ENCODE results near the gene ZNF416. TPM values are rescaled to one million over a fixed set of nuclear protein-coding genes. Genes with fewer than 3 reads are reported as not detected.

ZNF416 gene
- total RNA-seq, result 3.9 and 4.3 TPM in 2 replicates

DNA sequence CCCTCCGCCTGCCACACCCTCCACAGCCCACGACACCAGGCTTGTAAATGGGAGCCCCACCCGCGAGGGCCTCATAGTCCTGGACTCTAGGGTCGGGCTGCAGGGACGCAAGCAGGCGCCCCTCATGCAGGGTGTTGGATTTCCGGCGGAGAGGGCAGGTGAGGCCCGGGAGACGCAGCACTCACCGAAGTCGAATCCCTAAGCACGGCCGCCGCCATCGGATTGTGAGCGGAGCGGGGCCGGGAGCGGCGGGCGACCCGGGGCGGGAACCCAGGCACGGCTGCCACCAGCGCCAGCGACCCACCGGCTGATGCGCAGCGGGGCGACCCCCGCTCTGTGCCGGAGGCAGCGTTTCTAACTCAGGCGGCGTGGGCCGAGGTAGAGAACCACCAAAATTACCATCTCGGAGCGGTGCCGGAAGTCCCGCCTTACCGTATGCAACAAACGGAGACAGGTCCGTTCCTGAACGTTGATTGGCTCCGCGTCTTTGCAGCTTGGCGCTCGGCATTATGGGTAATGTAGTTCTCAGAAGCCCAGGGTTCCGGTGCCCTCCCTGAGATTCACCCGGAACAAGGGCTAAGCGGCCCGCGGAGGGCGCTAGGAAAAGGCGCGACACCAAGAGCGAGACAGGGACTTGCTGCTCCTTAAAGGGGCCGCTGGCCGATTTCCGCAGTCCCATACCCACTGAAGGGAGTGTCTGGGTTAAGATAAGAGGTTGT lies at the start of gene ZNF416:
Gene ZNF416 (minus strand): TSS at position 425 of the 719 bp plus-strand sequence. CDS start 207 bp downstream, at position 218.

DNA sequence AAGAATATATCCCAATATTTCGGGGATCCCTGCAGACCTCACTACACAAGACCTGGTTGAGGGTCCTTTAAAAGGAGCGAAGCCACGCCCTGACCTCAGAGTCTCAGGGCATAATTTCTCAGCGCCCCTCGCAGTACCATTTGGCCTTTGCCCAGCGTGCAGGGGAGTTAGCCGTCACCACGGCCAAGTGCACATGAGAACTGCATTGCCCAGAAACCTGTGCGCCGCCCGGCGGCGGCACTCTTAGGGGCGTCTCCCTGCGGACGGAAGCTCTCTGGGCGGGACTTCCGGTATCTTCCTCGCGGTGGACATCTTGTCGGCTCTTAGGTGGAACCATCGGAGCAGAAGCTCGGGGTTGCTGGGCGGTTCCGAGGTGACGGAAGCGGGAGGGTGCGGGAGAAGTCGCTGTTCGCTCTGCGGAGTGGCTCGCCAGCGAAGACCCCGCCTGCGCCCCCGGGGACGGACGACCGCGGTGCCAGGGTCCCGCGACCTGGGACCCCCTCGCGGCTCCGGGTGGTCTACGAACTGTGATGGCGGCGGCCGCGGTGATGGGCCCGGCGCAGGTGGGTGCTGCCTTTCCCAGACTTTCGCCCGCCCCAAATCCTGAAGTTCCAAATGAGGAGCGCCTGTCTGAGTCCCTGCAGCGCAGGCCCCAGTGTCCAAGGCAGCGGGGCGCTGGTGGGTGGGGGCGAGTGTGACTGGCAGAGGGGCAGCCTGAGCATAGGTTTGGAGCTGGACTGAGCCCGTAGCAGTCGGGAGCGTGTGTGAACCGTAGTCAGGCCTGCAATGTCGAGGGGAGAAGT lies 35.4 kb upstream of the ZNF416 start, which contains the start of gene ZNF134:
Gene ZNF134 (plus strand): TSS at position 302 of the 803 bp plus-strand sequence. CDS start 5,227 bp downstream, outside the sequence.

GRCh38 chr19:57599761-57600383 lies 21.2 kb upstream of the ZNF416 start, which contains the start of gene ZNF530:
Gene ZNF530, plus strand, starts transcription at chr19:57599885. Its CDS starts 4,461 bp downstream, at chr19:57604346.

DNA sequence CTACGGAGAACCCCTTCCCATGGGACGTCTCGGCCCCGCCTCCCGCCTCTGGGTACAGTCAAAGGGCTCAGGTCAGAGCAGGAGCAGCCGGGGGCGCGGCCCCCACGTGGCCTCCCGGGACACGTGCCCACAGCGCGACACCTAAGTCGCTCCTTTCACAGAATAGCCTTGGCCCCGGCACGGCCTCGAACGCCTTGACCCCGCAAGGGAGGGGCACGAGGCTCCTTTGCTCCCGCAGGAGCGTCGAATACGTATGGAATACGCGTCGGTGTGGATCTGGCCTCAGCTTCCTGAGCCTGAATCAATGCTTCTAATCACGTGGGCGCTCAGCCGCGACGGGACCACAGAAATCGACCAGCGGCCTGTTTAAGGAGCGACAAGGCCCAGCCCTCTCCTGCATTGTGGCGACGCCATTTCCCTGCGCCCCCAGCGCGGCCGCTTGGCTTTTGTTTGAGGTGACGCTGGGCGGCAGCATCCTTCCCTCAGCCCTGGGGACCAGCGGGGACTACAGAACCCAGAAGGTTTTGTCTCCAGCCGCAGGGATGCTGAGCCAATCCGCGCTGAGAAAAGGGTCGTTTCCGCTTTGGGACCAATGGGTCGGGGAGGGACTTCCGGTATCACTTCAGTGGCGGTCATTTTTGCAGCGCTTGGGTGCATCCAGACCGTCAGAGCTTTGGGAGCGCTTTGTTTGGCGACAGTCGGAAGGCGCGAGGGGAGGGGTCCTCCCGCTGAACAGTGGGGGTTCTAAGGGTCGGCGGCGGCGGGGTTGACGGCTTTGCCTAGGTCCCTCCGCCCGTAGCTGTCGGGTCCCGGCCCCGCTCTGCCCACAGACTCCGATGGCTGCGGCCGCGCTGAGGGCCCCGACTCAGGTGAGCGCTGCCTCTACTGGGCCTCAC lies 5.1 kb upstream of the ZNF416 start, which contains the start of gene ZIK1:
Gene ZIK1 (plus strand): TSS at position 625 of the 896 bp plus-strand sequence. CDS start 212 bp downstream, at position 837.

DNA sequence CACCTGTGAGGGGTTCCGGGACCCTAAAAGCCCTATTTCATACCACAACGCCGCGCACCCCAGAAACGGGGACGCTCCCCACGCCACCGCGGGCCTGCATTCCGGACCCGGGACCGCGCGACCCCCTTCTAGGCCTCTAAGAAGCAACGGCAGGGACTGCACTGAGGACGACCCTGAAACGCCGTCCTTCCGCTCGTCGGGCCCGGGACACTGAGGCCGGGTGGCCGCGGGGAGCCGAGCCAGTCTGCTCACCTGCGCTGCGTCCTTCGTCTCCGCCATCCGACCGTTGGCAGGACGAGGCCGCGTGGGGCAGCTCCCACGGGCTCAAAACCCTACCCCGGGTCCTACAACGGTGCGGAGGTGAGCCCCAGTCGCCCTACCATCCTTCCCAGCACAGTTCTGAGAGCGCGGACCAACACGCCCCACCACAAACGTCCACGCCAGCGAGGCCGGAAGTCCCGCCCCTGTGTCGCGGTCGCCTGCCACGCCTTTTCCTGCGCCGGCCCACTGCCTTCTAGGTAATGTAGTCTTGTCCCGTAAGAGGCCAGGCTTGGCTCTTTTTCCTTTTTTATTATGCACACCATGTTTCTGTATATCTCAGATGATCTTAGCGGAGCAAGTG lies 19.2 kb downstream of the ZNF416 start, which contains the start of gene ZNF550:
Gene ZNF550 (minus strand): TSS at position 460 of the 622 bp plus-strand sequence. CDS start 181 bp downstream, at position 279.

GRCh38 chr19:57527136-57527881 lies 51.4 kb downstream of the ZNF416 start, which contains the start of gene ZNF549:
Gene ZNF549, plus strand, starts transcription at chr19:57527356. Its CDS starts 218 bp downstream, at chr19:57527574.

Other genes starting within 250 kb of the ZNF416 start
- gene ZNF304, start 227.6 kb downstream of the ZNF416 start, total RNA-seq, result 6.0 and 9.4 TPM in 2 replicates
- 6.0 and 6.3 TPM in 2 replicates for gene TRAPPC2B, start 215.4 kb downstream of the ZNF416 start, total RNA-seq
- gene ZNF547, start 215.4 kb downstream of the ZNF416 start, total RNA-seq, result 2.4 and 4.3 TPM in 2 replicates
- gene ZNF548, start 189.1 kb downstream of the ZNF416 start, total RNA-seq, result 10.2 and 16.0 TPM in 2 replicates
- gene ZNF17, start 167.8 kb downstream of the ZNF416 start, total RNA-seq, result 6.3 and 13.4 TPM in 2 replicates
- gene ZNF749, start 143.6 kb downstream of the ZNF416 start, total RNA-seq, result 8.7 and 15.6 TPM in 2 replicates
- gene VN1R1, start 121.8 kb downstream of the ZNF416 start, total RNA-seq, result 0.16 and 0.57 TPM in 2 replicates
- gene ZNF772, start 101.3 kb downstream of the ZNF416 start, total RNA-seq, result 13.0 and 17.8 TPM in 2 replicates
- 8.3 and 13.8 TPM in 2 replicates for gene ZNF419, start 91.2 kb downstream of the ZNF416 start, total RNA-seq
- 5.5 and 11.0 TPM in 2 replicates for gene ZNF773, start 79.0 kb downstream of the ZNF416 start, total RNA-seq
- 2.6 and 5.5 TPM in 2 replicates for gene ZNF549, start 51.6 kb downstream of the ZNF416 start, total RNA-seq
- 3.7 and 10.3 TPM in 2 replicates for gene ZNF550, start 19.0 kb downstream of the ZNF416 start, total RNA-seq
- gene ZIK1, start 5.2 kb upstream of the ZNF416 start, total RNA-seq, result 3.4 TPM in 2 replicates
- gene ZNF530, start 21.0 kb upstream of the ZNF416 start, total RNA-seq, result 2.4 and 2.5 TPM in 2 replicates
- 11.3 and 16.2 TPM in 2 replicates for gene ZNF134, start 35.3 kb upstream of the ZNF416 start, total RNA-seq
- 8.3 and 11.6 TPM in 2 replicates for gene ZNF211, start 54.3 kb upstream of the ZNF416 start, total RNA-seq
- not detected in 2 replicates for gene ZSCAN4, start 90.0 kb upstream of the ZNF416 start, total RNA-seq
- 6.0 and 7.9 TPM in 2 replicates for gene ZNF551, start 103.1 kb upstream of the ZNF416 start, total RNA-seq
- 1.3 and 1.4 TPM in 2 replicates for gene ZNF154, start 130.3 kb upstream of the ZNF416 start, total RNA-seq
- 5.7 and 6.7 TPM in 2 replicates for gene ZNF671, start 148.7 kb upstream of the ZNF416 start, total RNA-seq
- 8.7 and 14.7 TPM in 2 replicates for gene ZNF776, start 167.9 kb upstream of the ZNF416 start, total RNA-seq
- 9.6 and 20.1 TPM in 2 replicates for gene ZNF586, start 190.8 kb upstream of the ZNF416 start, total RNA-seq
- 3.9 and 7.9 TPM in 2 replicates for gene ZNF552, start 236.0 kb upstream of the ZNF416 start, total RNA-seq

Data from bladder microvascular endothelial cell (primary cell).